Dedifferentiated amniotic fluid mesenchymal stem cell (primary cell): ENCODE results near the gene PTAFR.

Experiments
- DNase-seq: peaks from one replicate; pipeline ENCODE4 v3.0.0-alpha.2; 2016; ENCODE audit errors: extremely low spot score

PTAFR gene, protein sequence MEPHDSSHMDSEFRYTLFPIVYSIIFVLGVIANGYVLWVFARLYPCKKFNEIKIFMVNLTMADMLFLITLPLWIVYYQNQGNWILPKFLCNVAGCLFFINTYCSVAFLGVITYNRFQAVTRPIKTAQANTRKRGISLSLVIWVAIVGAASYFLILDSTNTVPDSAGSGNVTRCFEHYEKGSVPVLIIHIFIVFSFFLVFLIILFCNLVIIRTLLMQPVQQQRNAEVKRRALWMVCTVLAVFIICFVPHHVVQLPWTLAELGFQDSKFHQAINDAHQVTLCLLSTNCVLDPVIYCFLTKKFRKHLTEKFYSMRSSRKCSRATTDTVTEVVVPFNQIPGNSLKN

DNA sequence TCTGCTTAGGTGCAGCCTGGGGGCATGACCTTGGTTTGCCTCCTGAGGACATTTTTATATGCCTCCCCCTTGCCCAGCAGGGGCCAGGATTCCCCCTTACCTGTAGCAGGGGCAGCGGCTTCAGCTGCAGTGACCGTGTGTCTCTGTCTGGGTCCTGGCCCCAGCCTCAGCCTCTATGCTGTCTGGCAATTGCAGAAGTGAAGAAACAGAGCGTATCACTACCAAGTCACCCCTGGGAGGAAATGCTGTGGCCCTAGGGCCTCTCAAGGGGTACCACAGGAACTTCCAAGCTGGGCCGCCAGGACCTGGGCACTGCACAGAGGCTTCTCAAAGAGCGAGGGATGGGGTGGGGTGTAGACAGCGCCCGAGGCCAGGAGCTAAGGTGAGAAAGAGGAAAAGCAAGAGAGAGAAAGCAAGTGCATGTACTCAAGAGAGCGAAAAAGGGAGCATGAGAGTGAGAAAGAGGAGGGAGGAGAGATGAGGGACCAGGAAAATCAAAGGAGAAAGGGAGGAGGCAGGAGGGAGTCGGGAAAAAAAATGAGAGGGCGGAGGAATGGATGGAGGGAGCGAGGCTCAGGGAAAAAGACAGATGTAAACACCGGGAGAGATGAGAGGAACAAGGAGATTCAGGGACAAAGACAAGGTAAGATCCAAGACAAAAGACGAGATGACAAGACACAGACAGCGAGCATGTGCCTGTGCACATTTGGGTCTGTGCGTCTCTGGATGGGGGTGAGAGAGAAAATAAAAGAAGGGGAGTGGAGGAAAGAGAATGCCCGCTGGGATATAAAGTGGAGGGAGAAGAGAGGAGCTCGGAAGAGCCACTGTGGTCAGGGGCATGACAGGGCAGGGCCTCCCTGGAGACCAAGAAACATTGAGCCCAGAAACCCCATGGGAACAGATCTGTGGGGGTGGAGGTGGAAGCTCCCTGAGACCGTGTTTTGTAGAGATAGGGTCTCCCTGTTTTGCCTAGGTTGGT lies at the start of gene PTAFR:
Gene PTAFR, minus strand, starts transcription at position 199 of the 979 bp plus-strand sequence. CDS start 25,669 bp downstream, outside the sequence.
- no peak for DNase-seq

- no peak for DNase-seq
Measured at GRCh38 chr1:28213315-28213714, 36.8 kb upstream of the PTAFR start.

DNA sequence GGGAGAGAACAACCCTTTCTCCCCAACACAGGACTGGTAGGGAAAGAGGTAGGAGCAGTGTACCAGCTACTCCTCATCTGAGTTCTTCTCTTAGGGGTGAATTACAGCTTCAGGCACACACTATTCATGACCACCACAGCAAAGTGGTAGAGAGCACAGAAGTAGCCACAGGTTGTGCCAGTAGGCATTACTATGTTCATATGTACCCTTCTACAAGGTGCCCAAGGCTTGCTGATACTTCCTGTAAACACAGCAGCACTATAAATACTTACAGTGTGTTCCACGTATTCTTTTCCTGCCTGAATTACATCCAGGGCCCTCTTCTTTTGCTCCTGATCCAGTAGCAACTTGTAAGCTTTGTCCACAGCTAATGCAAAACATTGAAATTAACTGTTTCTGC lies 33.2 kb upstream of the PTAFR start:
- no peak for DNase-seq

DNA sequence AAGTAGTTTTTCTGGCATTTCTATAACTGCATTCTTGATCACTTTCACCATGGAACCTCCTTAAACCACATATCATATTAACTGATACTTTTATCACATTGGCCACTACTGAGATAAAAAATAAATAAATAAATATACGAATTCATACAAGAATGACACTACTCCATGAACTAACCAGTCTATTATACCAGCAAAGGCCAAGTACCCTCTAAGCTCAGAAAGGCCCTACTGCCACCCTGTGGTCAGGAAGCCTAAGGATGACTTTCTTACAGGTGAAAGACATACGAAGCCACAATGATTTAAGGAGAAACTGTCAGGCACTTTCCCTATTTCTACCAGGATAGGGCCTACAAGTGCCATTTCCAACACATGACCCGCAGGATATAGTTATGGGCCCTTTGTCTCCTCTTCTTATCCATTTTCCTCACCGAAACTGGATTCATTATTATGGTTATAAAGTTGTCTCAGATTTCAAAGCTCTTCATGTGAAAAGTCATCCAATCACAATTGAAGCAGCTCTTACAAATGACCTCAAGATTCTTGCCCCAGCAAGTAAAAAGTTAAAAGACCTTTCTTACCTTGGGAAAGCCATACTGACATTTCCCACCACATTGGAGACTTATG lies 32.4 kb upstream of the PTAFR start:
- DNase-seq: peak; percentile 55

DNA sequence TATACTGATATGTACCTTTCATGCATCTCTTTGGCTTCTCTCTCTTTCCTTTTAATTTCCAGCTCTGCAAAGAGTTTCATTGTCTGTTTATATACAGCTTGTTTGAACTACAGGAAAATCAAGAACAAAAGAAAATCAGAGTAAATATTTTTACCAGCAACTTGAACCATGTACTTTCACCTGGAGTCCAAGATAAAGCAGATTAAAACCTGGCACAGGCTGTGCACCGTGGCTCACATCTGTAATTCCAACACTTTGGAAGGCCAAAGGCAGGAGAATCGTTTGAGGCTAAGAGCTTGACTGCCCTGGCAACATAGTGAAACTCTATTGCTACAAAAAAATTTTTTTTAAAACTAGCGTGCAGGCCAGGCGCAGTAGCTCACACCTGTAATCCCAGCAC lies 28.8 kb upstream of the PTAFR start:
- no peak for DNase-seq

DNA sequence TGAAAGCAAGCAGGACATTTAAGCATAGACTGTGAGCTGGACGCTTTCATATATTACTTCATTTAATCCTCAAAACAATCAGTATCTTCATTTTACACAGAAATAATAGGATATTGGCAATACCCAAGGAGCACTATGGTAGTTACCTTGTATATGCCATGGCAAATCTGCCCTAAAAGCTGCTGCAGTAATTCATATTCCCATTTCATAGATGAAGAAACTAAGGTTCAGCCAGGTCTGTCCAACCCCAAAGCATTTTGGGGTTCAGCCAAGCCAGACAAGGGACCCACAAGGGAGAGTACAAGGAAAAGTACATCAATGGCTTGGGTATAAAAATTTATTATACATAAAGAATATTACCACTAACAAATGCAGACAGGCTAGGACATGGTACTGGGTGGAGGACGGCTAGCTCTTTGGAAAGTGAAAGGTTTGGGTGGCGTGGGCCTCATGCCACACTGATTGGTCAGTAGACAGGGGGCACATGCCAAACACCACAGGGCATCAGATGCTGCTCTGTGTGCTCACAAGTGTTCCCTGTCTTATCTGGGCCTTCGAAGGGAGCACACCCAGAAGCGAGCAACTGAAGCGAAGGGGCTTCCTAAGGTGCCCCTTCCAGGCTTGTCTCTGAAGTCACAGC lies 23.9 kb upstream of the PTAFR start:
- no peak for DNase-seq

DNA sequence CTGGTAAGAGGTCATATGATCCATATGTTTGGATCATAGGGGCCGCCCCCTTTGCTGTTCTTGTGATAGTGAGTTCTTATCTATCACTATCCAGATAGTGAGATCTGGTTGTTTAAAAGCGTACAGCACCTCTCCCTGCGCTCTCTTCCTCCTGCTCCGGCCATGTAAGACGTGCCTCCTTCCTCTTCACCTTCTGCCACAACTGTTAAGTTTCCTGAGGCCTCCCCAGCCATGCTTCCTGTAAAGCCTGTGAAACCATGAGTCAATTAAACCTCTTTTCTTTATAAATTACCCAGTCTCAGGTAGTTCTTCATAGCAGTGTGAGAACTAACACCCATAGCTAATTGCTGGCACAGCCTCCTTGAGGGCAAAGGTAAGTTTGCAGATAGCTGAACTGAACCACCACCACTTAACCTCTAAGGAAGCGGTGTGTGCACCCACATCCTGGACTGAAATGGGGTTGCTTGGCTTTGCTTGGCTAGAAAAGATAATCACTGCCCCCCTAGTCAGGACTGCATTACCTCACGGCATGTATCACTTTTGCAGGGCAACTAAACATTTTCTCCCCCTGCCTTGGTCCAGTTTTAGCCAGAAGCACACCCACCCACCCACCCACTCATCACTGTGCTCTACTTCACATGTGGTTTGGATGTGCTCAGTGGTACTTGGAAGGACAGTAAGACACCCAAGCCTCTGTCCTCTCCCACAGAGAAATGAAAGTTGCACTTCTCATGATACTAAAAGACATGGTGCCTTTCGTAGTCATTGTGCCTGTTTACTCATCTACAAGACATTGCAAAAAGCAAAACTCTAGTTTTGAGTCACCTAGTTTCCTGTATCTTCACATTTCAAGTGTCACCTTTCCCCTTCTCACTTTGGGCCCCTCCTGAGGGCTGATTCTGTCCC lies 23.1 kb upstream of the PTAFR start:
- no peak for DNase-seq

DNA sequence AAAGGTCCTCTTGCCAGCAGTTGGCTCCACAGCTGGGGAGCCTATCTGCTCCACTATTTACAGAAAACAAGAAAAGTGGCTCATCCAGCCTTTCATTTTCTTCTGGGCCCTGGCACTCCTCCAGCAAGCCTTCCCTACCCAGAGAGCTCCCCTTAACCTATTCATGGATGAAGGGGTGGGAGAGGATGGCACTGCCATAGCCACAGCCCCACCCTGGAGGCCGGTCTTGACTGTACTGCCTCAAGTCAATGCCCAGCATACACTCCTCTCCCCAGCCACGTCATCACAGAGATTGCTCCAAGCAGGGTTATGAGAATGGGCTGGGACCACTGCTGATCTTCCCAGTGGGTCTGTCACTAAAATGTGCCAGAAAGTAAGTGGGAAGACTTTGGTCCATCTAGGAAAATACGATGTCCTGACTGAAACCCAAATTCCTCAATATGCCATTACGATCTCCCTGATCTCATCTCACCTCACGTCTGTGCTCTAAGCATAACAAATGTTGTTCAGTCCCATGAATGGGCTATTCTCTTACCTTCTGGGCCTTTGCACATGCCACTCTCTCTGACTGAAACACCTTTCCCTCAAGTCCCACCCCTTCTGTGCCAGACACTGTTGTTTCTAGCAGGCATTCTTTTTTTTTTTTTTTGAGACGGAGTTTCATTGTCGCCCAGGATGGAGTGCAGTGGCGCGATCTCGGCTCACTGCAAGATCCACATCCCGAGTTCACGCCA lies 21.4 kb upstream of the PTAFR start:
- DNase-seq: no peak

DNA sequence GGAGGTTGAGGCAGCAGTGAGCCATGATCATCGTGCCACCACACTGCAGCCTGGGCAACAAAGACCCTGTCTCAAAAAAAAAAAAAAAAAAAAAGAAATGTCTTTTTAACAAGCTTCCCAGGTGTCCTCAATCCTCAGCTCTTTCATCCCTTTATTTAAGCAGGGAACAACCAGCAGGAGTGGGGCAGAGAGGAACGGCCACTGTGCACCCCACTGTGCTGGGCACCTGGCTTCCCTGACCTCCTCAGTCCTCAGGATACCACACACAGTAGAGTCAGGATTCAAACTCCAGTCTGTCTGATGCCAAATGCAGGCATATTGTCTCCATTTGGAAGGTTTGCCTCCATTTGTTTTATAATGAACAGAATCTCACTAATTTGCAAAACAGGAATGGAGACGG lies 19.8 kb upstream of the PTAFR start:
- no peak for DNase-seq

DNA sequence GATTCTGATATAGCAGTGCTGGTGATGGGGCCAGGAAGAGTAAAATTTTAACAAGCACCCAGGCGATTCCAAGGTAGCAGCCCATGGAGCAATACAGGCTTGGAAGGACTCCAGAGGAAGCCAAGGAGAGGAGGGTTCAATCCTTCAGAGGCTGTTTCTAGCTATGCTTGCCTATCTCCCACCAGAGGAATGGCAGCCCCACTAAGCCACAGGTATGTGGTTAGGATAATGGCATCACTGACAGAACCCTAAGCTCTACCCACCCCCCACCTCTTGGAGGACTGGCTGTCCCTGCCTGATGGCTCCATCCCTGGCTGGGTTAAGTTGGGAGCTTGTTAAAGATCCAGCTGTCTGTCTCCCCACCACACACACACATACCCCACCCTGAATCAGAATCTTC lies 19.3 kb upstream of the PTAFR start:
- no peak for DNase-seq

GRCh38 chr1:28194326-28195035 lies 18.0 kb upstream of the PTAFR start:
- no peak for DNase-seq

DNA sequence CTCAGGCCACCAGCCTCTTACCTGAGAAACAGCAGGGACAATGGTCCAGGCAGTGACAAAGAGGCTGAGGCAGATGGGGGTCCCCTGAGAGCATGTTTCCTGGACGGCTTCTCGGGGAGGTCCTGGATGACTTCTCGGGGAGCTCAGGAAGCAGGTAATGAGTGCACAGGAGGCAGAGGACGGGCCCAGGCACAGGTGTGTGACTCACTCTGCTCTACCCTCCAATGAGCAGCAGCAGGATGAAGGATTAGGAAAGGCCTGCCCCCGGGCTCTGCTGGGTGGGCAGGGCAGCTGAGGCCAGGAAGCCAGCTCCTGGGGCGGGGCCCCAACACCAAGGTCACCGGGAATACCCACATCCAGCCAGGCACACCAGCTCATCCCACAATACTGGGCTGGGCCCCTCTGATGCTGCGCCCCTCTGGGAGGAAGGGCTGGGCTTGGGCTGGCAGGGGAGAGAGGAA lies 17.2 kb upstream of the PTAFR start:
- DNase-seq: no peak

GRCh38 chr1:28190996-28191645 lies 14.6 kb upstream of the PTAFR start:
- no peak for DNase-seq

GRCh38 chr1:28190337-28190979 lies 14.0 kb upstream of the PTAFR start:
- DNase-seq: no peak

DNA sequence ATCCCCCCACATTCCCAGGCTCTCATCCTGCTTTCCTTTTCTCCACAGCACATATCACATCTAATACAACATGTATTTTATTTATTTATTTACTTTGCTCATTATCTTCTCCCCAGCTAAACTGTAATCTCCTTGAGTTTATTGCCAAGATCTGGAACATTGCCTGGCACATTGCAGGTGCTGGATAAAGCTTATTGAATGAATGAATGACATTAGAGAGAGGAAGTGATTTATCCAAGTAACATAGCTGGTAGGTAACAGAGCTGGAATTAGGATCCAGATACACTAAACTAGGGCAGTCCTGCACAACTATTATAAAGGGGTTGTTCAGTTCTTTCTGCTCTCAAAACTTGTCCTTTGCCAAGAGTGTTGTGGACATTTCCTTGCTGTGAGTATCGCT lies 8.6 kb upstream of the PTAFR start:
- DNase-seq: no peak

DNA sequence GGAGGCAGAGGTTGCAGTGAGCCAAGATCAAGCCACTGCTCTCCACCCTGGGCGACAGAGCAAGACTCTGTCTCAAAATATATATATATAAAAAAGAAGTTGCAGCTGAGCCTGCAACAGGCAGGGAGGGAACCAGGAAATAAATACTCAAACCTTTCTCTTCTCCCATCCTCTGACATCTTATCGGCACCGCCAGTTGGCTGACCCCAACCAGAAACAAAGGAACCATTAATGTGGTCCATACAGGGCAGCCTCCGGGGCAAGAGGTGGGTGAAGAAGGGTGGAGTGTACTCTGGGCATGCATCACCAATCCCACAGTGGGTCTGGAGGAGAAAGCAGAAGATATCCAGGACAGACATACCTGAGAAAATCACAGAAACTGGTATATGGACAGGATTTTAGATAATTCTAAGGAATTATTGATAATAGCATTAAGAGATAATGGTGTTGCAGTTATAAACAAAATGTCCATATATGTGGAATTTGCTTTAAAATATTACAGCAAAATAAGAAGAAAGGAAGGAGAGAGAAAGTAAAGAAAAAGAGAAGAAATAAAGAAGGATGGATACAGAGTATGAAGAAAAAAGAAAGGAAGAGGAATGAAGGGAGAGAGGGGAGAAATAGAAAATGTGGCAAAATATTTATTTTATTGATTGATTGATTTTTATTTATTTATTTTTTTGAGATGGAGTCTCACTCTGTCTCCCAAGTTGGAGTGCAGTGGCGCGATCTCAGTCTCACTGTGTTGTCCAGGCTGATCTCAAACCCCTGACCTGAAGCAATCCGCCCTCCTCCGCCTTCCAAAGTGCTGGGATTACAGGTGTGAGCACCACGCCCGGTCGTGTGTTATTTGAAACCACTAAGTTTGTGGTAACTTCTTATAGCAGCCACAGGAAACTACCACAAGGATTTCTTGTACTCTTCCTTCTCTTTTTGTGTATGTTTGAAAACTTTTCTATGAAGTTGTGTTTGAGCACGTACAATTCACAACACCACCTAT lies 4.1 kb upstream of the PTAFR start:
- no peak for DNase-seq
